ENCODE results near the gene CDHR4. TPM values are rescaled to one million over a fixed set of nuclear protein-coding genes. Genes with fewer than 3 reads are reported as not detected.

CDHR4 gene
- total and polyA plus RNA-seq, 2 donors (not counting 1 experiment from before 2014, with no cell fraction given) = 0.18 to 0.32 TPM

GRCh38 chr3:49801160-49801559, 1.5 kb upstream of the CDHR4 start:
- Histone ChIP-seq H3K4me2 (replicated peaks; ENCODE audit: low read depth, low read length, poor library complexity, severe bottlenecking) (no peak overlapping the region), H3K27me3 (replicated peaks in 1 of 4; ENCODE audit: control extremely low read depth in 1 of 4, control insufficient read depth in 3 of 4, insufficient read depth in 4 of 4, low read length in 3 of 4) (peaks cover 0 to 3% (median 0%) of the 10 kb centered on the region in 4 experiments), H3K36me3 (replicated peaks in 1 of 2; ENCODE audit: control extremely low read depth in 1 of 2, control insufficient read depth in 1 of 2, extremely low read depth in 1 of 2, insufficient read depth in 2 of 2, low read length in 1 of 2) (peaks cover 0 to 6% of the 10 kb centered on the region in 2 experiments), H3K9me3 (ENCODE audit: control extremely low read depth in 1 of 3, control insufficient read depth in 2 of 3, insufficient read depth in 1 of 3, low read length in 2 of 3) (no peaks in the 10 kb centered on the region), H2AFZ (ENCODE audit: insufficient read depth, low read depth, low read length, poor library complexity, severe bottlenecking) (no peak overlapping the region), H3K4me1 (ENCODE audit: control insufficient read depth in 2 of 2, insufficient read depth in 2 of 2, low read length in 2 of 2) (peaks cover 24 to 29% of the 10 kb centered on the region in 2 donors), H3K4me3 (ENCODE audit: control extremely low read depth in 1 of 5, extremely low read depth in 1 of 5, insufficient read depth in 1 of 5, low read depth in 2 of 5, low read length in 4 of 5) (no peak overlapping the region), H3K27ac (ENCODE audit: low read length in 2 of 2) (no peak overlapping the region), H3K9ac (ENCODE audit: low read length) (no peak overlapping the region), H3K79me2 (ENCODE audit: control insufficient read depth, insufficient read depth, low read length) (peaks cover 10% of the 10 kb centered on the region), H4K20me1 (ENCODE audit: control insufficient read depth, insufficient read depth, low read length, poor library complexity, severe bottlenecking) (no peaks in the 10 kb centered on the region)
- no peak overlapping the region for H3K27ac Mint-ChIP-seq
- peaks cover 35% of the 10 kb centered on the region for H3K4me1 Mint-ChIP-seq
- H3K27me3 Mint-ChIP-seq = peaks cover 5% of the 10 kb centered on the region
- POLR2A ChIA-PET = no interaction called here
- intact Hi-C loops (cut with micrococcal nuclease) = loop anchor here (5.0 kb wide), 1 partner anchor 426 kb away; no protein-coding TSS in a partner anchor
- CTCF ChIA-PET = interaction anchor here (1.2 to 15.1 kb wide), 7 partner anchors 14 to 105 kb away, joined by 4 to 547 read pairs (median 15); partner anchors contain the start of genes AMIGO3, IP6K1 and UBA7
- ATAC-seq (ENCODE audit: low read depth) = no peak
- WGBS (ENCODE audit: insufficient coverage) = 96% methylated on average over 2 of the region's 2 CpGs
- TF ChIP-seq CTCF (IDR thresholded peaks at IDR 0.05) = no peak
- TF ChIP-seq EZH2 (IDR thresholded peaks at IDR 0.05; ENCODE audit: borderline replicate concordance, insufficient read depth, low read depth, low read length, poor library complexity, severe bottlenecking) = no peak
- peak overlapping the region; percentile 86 for H3K4me3 Mint-ChIP-seq
- H3K9me3 Mint-ChIP-seq (ENCODE audit: insufficient read depth) = no peaks in the 10 kb centered on the region
- no peak for DNase-seq

- peaks cover 0 to 3% (median 0%) of the 10 kb centered on the region in 4 experiments for H3K27me3 ChIP-seq (replicated peaks in 1 of 4; ENCODE audit: control extremely low read depth in 1 of 4, control insufficient read depth in 3 of 4, insufficient read depth in 4 of 4, low read length in 3 of 4)
- Mint-ChIP-seq H3K9me3 (ENCODE audit: insufficient read depth) (no peaks in the 10 kb centered on the region), H3K4me1 (peaks cover 15% of the 10 kb centered on the region), H3K27ac (no peak overlapping the region), H3K4me3 (no peak overlapping the region), H3K27me3 (peaks cover 5% of the 10 kb centered on the region)
- no peak for DNase-seq
- no peak for ATAC-seq (ENCODE audit: low read depth)
- no peak overlapping the region for H2AFZ ChIP-seq (ENCODE audit: insufficient read depth, low read depth, low read length, poor library complexity, severe bottlenecking)
- CTCF ChIA-PET = interaction anchor here (15.1 kb wide), 1 partner anchor 38 kb away, joined by 547 read pairs; no protein-coding TSS in a partner anchor
- H3K79me2 ChIP-seq (ENCODE audit: control insufficient read depth, insufficient read depth, low read length) = peaks cover 9% of the 10 kb centered on the region
- intact Hi-C loops (cut with micrococcal nuclease) = no loop called here
- no peaks in the 10 kb centered on the region for H3K36me3 ChIP-seq (replicated peaks in 1 of 2; ENCODE audit: control extremely low read depth in 1 of 2, control insufficient read depth in 1 of 2, extremely low read depth in 1 of 2, insufficient read depth in 2 of 2, low read length in 1 of 2)
- POLR2A ChIA-PET = no interaction called here
- peaks cover 4 to 9% of the 10 kb centered on the region in 2 donors for H3K4me1 ChIP-seq (ENCODE audit: control insufficient read depth in 2 of 2, insufficient read depth in 2 of 2, low read length in 2 of 2)
- H4K20me1 ChIP-seq (ENCODE audit: control insufficient read depth, insufficient read depth, low read length, poor library complexity, severe bottlenecking) = no peaks in the 10 kb centered on the region
- no peak overlapping the region for H3K27ac ChIP-seq (ENCODE audit: low read length in 2 of 2)
- no peaks in the 10 kb centered on the region for H3K9me3 ChIP-seq (ENCODE audit: control extremely low read depth in 1 of 3, control insufficient read depth in 2 of 3, insufficient read depth in 1 of 3, low read length in 2 of 3)
- H3K4me2 ChIP-seq (replicated peaks; ENCODE audit: low read depth, low read length, poor library complexity, severe bottlenecking) = no peak overlapping the region
- no peak overlapping the region for H3K9ac ChIP-seq (ENCODE audit: low read length)
- no peak for TF ChIP-seq EZH2 (IDR thresholded peaks at IDR 0.05; ENCODE audit: borderline replicate concordance, insufficient read depth, low read depth, low read length, poor library complexity, severe bottlenecking)
- TF ChIP-seq CTCF (IDR thresholded peaks at IDR 0.05) = no peak
- no peak overlapping the region for H3K4me3 ChIP-seq (ENCODE audit: control extremely low read depth in 1 of 5, extremely low read depth in 1 of 5, insufficient read depth in 1 of 5, low read depth in 2 of 5, low read length in 4 of 5)
- WGBS (ENCODE audit: insufficient coverage) = 83% methylated on average over 1 of the region's 1 CpG
Measured at GRCh38 chr3:49799105-49799504, 568 bp downstream of the CDHR4 start.

Measured in B cell (primary cell).